OCI-LY7 (cell line): ENCODE results near the gene SFI1. TPM values are rescaled to one million over a fixed set of nuclear protein-coding genes. Genes with fewer than 3 reads are reported as not detected.

Source experiments
- BruUV-seq: library from RNA; stranded (reverse); fragments of 400-500 nt; replicated peaks from 2 replicates; lab custom pipeline; 2021; lab: Mats Ljungman, UMichigan
- CTCF ChIA-PET: fragments of 300-600 bp; sonication (Branson Sonifier 250); formaldehyde crosslinking; loops from one replicate; lab custom pipeline; 2022; ENCODE audit warnings: antibody characterized with exemption; ENCODE audit not compliant: unreplicated experiment; lab: Charles Lee
- POLR2A ChIA-PET: fragments of 300-600 bp; sonication (Branson Sonifier 250); formaldehyde crosslinking; loops from one replicate; lab custom pipeline; 2022; ENCODE audit warnings: antibody characterized with exemption; lab: Charles Lee
- DNase-seq: peaks from one replicate; pipeline ENCODE4 v3.0.0-alpha.2; 2015; ENCODE audit warnings: low spot score
- H2AFZ ChIP-seq: fragments of 200-600 bp; sonication (generic), shearing (Covaris generic); 2 replicates; pipeline ENCODE4 v1.6.1; 2014; ENCODE audit warnings: mild to moderate bottlenecking, antibody characterized with exemption, low read length, moderate library complexity
- H3K27ac ChIP-seq: fragments of 200-600 bp; sonication (generic); 2 replicates; pipeline ENCODE4 v1.5.1; 2014; ENCODE audit warnings: mixed run types, low read depth, mild to moderate bottlenecking, moderate library complexity, low read length, inconsistent platforms; ENCODE audit not compliant: poor library complexity, severe bottlenecking
- H3K36me3 ChIP-seq: fragments of 200-600 bp; sonication (generic); 2 replicates; pipeline ENCODE4 v1.6.1; 2014; ENCODE audit warnings: mild to moderate bottlenecking, antibody characterized with exemption, low read length, moderate library complexity, mixed read lengths; ENCODE audit not compliant: insufficient read depth
- H3K4me1 ChIP-seq: fragments of 200-600 bp; sonication (generic); 2 replicates; pipeline ENCODE4 v1.5.1; 2014; ENCODE audit warnings: mild to moderate bottlenecking, low read length; ENCODE audit not compliant: insufficient read depth, poor library complexity, severe bottlenecking
- H3K4me2 ChIP-seq: fragments of 200-600 bp; sonication (generic); 2 replicates; pipeline ENCODE4 v1.6.1; 2014; ENCODE audit warnings: mild to moderate bottlenecking, low read length
- H3K4me3 ChIP-seq: fragments of 200-600 bp; sonication (generic); 2 replicates; pipeline ENCODE4 v1.5.1; 2014; ENCODE audit warnings: mild to moderate bottlenecking, low read depth, low read length; ENCODE audit not compliant: poor library complexity, severe bottlenecking
- H3K79me2 ChIP-seq: fragments of 200-600 bp; sonication (generic); 2 replicates; pipeline ENCODE4 v1.6.1; 2016; ENCODE audit warnings: low read depth, mild to moderate bottlenecking, low read length, moderate library complexity, mixed read lengths; ENCODE audit not compliant: insufficient read depth
- H3K9me2 ChIP-seq: fragments of 200-600 bp; sonication (generic); 2 replicates; pipeline ENCODE4 v1.6.1; 2016; ENCODE audit warnings: mild to moderate bottlenecking, low read length, mixed read lengths; ENCODE audit not compliant: insufficient read depth
- H3K9me3 ChIP-seq: fragments of 200-600 bp; sonication (generic); 2 replicates; pipeline ENCODE4 v1.6.1; 2014; ENCODE audit warnings: mild to moderate bottlenecking, mixed run types, low read length, mixed read lengths
- H4K20me1 ChIP-seq: fragments of 200-600 bp; sonication (generic); 2 replicates; pipeline ENCODE4 v1.6.1; 2014; ENCODE audit warnings: mild to moderate bottlenecking, antibody characterized with exemption, low read length, moderate library complexity, mixed read lengths; ENCODE audit not compliant: insufficient read depth
- EZH2phosphoT487 ChIP-seq: fragments of 200-600 bp; sonication (generic); IDR thresholded peaks from 2 replicates; pipeline ENCODE4 v1.6.1; 2018; ENCODE audit warnings: low read depth, borderline replicate concordance, mild to moderate bottlenecking, mixed run types, antibody characterized with exemption, low read length, moderate library complexity, mixed read lengths
- intact Hi-C: fragments of 100-400 bp; cut with micrococcal nuclease; formaldehyde crosslinking; loops from one replicate; pipeline ENCODE4 v1.10.0; 2022; ENCODE audit not compliant: unreplicated experiment
- total RNA-seq, 2 experiments: library from RNA; depleted of rRNA in 1 of 2; stranded (reverse); fragments of >200 nt in 1 of 2; shearing (Covaris generic) in 1 of 2; gene quantifications; 2 replicates each; pipeline ENCODE4 v1.2.3, GENCODE V29; 2014 to 2022
- TF ChIP-seq, protein P1 (sequence below): fragments of 200-600 bp; sonication (generic); conservative IDR thresholded peaks from 2 replicates; pipeline ENCODE4 v1.5.1; 2014; ENCODE audit warnings: mild to moderate bottlenecking, antibody characterized with exemption, low read length, moderate library complexity, mixed read lengths

SFI1 gene
- total RNA-seq, 2 experiments from 2014 or later: 72.6 to 132 TPM

DNA sequence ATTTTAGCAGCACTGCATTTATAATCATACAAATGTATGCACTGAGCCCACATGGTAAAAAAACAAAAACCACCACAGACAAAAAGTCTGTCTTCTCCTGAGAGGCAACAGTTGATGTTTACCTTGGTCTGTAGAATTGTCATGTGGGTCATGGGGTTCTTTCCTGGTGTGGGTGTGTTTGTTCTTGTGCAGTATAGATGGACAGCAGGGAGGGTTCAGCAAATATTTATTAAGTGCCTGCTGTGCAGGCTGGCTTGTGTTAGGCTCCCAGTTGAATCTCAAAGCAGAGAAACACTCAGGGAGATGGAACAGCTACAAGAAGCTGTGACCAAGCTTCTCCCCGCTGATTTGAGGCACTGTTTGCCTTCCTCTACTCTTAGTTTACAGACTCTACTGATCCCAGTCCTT, 83.5 kb downstream of the SFI1 start:
- H3K27ac ChIP-seq: no peak overlapping the region
- H3K9me3 ChIP-seq: no peaks in the 10 kb centered on the region
- no peak for DNase-seq
- H3K79me2 ChIP-seq: no peaks in the 10 kb centered on the region
- no peak overlapping the region for H3K4me2 ChIP-seq
- H3K4me3 ChIP-seq: no peak overlapping the region
- H3K9me2 ChIP-seq: no peaks in the 10 kb centered on the region
- BruUV-seq: no TSS peak
- TF ChIP-seq, protein P1, sequence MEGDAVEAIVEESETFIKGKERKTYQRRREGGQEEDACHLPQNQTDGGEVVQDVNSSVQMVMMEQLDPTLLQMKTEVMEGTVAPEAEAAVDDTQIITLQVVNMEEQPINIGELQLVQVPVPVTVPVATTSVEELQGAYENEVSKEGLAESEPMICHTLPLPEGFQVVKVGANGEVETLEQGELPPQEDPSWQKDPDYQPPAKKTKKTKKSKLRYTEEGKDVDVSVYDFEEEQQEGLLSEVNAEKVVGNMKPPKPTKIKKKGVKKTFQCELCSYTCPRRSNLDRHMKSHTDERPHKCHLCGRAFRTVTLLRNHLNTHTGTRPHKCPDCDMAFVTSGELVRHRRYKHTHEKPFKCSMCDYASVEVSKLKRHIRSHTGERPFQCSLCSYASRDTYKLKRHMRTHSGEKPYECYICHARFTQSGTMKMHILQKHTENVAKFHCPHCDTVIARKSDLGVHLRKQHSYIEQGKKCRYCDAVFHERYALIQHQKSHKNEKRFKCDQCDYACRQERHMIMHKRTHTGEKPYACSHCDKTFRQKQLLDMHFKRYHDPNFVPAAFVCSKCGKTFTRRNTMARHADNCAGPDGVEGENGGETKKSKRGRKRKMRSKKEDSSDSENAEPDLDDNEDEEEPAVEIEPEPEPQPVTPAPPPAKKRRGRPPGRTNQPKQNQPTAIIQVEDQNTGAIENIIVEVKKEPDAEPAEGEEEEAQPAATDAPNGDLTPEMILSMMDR: no peak
- TF ChIP-seq EZH2phosphoT487: no peak
- no peak overlapping the region for H2AFZ ChIP-seq
- intact Hi-C loops: no loop called here
- CTCF ChIA-PET: no interaction called here
- POLR2A ChIA-PET: no interaction called here
- peaks cover 74% of the 10 kb centered on the region for H3K36me3 ChIP-seq
- H3K4me1 ChIP-seq: no peaks in the 10 kb centered on the region
- H4K20me1 ChIP-seq: no peaks in the 10 kb centered on the region

DNA sequence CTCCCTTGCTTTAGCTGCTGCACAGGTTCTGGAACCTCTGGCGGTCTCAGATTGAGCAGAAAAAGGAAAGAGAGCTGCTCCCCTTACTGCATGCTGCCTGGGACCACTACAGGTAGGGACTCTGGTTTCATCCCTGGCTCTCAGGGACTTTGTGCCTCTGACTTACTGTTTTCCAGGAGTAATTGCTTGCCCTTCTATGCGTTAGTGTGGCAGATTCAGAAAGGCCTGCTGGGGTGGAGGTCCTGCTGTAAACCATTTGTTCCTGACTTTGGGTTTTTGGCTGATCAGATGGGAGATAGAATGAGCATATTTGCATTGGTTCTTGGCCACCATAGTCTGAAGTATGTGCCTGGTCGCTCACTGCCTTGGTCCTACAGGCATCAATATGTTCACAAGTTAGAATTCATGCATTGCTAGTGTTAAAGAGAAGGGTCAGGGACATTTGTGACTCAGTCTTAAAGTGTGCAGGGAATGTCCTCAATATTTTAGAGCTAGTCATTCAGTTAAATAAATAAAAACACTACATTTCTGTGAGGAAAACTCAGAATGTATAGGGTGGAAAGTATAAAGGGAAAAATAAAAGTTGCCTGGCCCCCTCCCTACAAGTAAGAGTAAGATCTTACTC, 87.6 kb downstream of the SFI1 start:
- Histone ChIP-seq H4K20me1 (no peaks in the 10 kb centered on the region), H3K79me2 (no peaks in the 10 kb centered on the region), H3K4me3 (no peak overlapping the region), H3K36me3 (peaks cover 82% of the 10 kb centered on the region), H3K4me2 (no peak overlapping the region), H3K9me2 (no peaks in the 10 kb centered on the region), H3K4me1 (no peaks in the 10 kb centered on the region), H3K9me3 (no peaks in the 10 kb centered on the region), H2AFZ (no peak overlapping the region), H3K27ac (no peak overlapping the region)
- TF ChIP-seq EZH2phosphoT487: no peak
- TF ChIP-seq, protein P1: no peak
- intact Hi-C loops: no loop called here
- no TSS peak for BruUV-seq
- ChIA-PET POLR2A (interaction anchor here (1.1 kb wide), 1 partner anchor 78 kb away, joined by 3 read pairs; the partner anchor contains the start of gene PISD), CTCF (no interaction called here)
- no peak for DNase-seq

DNA sequence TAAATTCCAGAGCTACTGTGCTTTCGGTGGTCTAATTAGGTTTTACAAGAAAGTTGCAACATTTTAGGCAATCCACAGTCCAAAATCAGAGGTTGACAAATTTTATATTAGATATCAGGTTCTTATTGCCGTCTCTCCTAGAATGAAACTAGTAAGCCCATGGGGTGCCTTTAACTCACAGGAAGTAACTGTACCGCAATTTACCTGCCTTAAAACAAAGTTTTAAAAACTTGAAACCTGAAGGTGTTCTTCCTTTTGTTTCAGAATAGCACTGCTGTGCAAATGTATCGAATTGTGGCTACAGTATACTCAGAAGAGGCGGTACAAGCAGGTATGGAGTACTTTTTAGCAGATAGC, 88.4 kb downstream of the SFI1 start:
- Histone ChIP-seq H2AFZ (no peak overlapping the region), H3K36me3 (peaks cover 85% of the 10 kb centered on the region), H3K4me2 (no peak overlapping the region), H3K4me1 (no peaks in the 10 kb centered on the region), H3K27ac (no peak overlapping the region), H3K9me2 (no peaks in the 10 kb centered on the region), H3K4me3 (no peak overlapping the region), H4K20me1 (no peaks in the 10 kb centered on the region), H3K79me2 (no peaks in the 10 kb centered on the region), H3K9me3 (no peaks in the 10 kb centered on the region)
- ChIA-PET CTCF (no interaction called here), POLR2A (interaction anchor here (1.1 kb wide), 1 partner anchor 77 kb away, joined by 3 read pairs; the partner anchor contains the start of gene PISD)
- BruUV-seq: no TSS peak
- intact Hi-C loops: no loop called here
- DNase-seq: no peak
- TF ChIP-seq, protein P1: no peak
- no peak for TF ChIP-seq EZH2phosphoT487
